ENCODE data around the gene STPG4.

The STPG4 gene

DNA sequence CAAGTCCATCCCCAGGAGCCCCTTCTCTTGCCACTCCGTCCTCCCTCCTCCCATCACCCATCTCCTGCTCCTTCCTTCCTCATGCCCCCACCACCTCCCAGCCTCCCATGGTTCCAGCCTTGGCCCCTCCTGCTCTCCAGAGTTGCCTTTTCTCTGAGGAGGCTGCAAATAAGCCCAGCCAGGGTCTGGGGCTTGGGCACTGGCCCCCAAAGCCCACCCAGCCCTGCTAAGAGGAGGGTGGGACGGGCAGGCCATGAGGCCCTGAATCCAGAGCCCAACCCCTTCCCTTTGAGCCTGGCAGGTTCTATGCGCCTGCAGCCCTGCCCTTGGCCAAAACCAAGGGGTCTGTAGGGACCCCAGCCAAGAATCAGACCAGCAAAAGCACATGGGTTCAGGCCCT, 71.6 kb downstream of the STPG4 start:
- Histone ChIP-seq H3K4me3 (ENCODE audit: low read depth, low read length) (no peak overlapping the region), H3K9me3 (ENCODE audit: control insufficient read depth, insufficient read depth, low read length) (no peaks in the 10 kb centered on the region), H3K27me3 (ENCODE audit: control insufficient read depth, insufficient read depth, low read length) (no peaks in the 10 kb centered on the region), H3K4me1 (ENCODE audit: control insufficient read depth, insufficient read depth, low read length) (peaks cover 3% of the 10 kb centered on the region), H3K36me3 (ENCODE audit: control insufficient read depth, insufficient read depth, low read length) (no peaks in the 10 kb centered on the region), H3K9ac (ENCODE audit: low read depth, low read length) (no peak overlapping the region)

- Histone ChIP-seq H3K4me1 (ENCODE audit: control insufficient read depth, insufficient read depth, low read length) (peaks cover 3% of the 10 kb centered on the region), H3K27me3 (ENCODE audit: control insufficient read depth, insufficient read depth, low read length) (no peaks in the 10 kb centered on the region), H3K9ac (ENCODE audit: low read depth, low read length) (no peak overlapping the region), H3K9me3 (ENCODE audit: control insufficient read depth, insufficient read depth, low read length) (no peaks in the 10 kb centered on the region), H3K4me3 (ENCODE audit: low read depth, low read length) (no peak overlapping the region), H3K36me3 (ENCODE audit: control insufficient read depth, insufficient read depth, low read length) (no peaks in the 10 kb centered on the region)
Observed at GRCh38 chr2:47083005-47083404, 72.1 kb downstream of the STPG4 start.

DNA sequence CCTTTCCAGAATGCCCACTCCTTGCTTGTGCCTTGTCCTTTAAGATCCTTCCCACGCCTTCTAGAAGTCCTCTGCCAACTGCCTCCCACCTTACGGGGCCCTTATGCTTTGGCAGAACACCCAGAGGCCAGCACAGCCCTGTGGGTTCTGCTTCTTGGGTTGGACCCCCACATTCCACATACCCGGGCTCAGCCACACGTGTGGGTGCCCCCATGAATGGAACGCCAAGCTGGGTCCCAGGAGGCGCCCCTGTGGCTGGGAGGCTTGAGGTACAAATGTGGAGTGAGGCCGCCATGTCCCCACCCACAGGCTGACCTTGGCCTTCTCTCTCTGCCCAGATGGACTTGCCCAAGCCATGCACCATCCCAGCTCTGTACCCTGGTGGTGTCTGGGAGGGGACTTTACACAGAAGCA, 74.2 kb downstream of the STPG4 start:
- no peaks in the 10 kb centered on the region for H3K9me3 ChIP-seq (ENCODE audit: control insufficient read depth, insufficient read depth, low read length)
- H3K4me1 ChIP-seq (ENCODE audit: control insufficient read depth, insufficient read depth, low read length) = peaks cover 14% of the 10 kb centered on the region
- no peak overlapping the region for H3K4me3 ChIP-seq (ENCODE audit: low read depth, low read length)
- no peak overlapping the region for H3K9ac ChIP-seq (ENCODE audit: low read depth, low read length)
- no peaks in the 10 kb centered on the region for H3K36me3 ChIP-seq (ENCODE audit: control insufficient read depth, insufficient read depth, low read length)
- H3K27me3 ChIP-seq (ENCODE audit: control insufficient read depth, insufficient read depth, low read length) = no peaks in the 10 kb centered on the region

DNA sequence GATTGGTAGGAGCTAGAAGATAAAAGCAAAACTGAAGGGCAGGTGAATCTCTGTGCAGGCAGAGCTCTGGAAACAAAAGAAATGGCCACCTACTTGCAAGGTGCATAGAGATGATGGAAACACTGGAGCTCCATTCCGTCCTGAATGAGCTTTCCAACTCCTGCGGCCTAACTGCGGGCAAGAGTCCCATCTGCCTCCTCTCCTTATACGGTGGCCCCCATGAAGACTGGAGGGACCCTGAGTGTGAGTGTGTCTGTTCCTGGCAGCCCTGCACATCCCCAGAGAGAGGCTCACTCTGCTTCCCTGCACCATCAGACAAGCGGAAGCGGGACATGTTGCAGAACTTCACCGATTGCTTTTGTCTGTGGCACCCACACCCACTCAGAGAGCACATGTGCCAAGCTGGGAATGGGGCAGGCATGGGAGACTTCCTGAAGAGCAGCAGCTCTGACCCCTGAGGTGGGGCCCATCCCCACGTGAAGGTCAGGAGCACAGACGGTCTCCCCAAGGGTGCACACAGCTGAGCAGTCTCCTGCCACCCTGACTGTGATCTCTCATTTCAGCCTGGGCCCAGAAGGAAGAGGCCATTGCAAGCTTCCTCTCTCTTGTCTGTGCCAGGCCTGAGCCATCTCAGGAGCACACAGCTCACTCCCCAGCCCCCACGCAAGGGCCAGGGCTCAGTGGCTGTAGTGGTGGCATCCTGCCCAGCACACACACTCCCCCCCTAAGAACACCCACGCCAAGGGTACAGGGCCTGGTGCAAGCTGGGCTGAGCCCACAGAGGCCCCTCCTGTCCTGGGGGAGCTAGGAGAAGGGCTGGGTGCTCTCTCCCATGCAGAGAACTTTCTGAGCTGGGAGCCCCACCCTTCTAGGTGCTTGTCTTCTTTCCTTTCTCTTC, 75.3 kb downstream of the STPG4 start:
- Histone ChIP-seq H3K4me3 (ENCODE audit: low read depth, low read length) (no peak overlapping the region), H3K9me3 (ENCODE audit: control insufficient read depth, insufficient read depth, low read length) (no peaks in the 10 kb centered on the region), H3K36me3 (ENCODE audit: control insufficient read depth, insufficient read depth, low read length) (no peaks in the 10 kb centered on the region), H3K9ac (ENCODE audit: low read depth, low read length) (no peak overlapping the region), H3K4me1 (ENCODE audit: control insufficient read depth, insufficient read depth, low read length) (peaks cover 14% of the 10 kb centered on the region), H3K27me3 (ENCODE audit: control insufficient read depth, insufficient read depth, low read length) (no peaks in the 10 kb centered on the region)

DNA sequence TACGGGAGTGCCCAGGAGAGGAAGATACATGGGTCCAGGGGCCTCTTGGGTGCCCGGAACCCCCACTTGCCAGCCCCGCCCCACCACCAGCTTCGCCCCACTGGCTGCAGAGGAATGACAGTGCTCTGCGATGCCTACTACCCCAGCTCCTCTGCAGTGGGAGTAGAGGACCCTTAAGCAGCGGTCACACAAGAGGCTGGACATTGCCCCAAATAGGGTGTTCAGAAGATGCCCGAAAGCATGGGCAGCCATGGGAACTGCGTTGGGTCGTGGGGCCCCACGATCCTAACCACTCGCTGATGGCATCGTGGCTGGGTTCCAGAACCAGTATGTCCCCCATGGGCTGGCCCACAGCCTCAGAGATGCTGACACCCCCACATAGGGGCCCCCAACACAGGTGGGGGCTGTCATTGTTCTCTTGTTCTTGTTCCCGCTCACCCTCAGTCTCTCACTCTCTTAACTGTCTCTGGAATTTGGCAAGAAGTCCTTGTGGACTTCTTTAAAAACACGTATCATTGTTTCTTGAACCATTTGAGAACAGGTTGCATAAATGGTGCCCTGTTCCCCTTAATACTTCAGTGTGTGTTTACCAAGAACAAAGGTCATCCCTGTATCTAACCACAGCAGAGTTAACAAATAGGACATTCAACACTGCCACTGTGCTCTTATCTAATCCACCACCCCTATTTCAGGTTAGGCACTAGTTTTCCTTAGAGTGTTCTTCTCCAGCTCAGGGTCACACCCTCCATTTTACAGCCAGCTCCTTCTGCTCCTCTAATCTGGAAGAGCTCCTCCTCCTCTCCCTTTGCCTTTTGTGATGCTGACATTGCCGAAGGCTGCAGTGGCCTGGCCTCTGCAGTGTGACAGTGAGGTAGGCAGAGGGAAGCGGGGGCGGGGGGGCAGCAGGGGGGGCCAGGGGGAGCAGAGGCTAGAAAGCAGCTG, 76.3 kb downstream of the STPG4 start:
- Histone ChIP-seq H3K27me3 (ENCODE audit: control insufficient read depth, insufficient read depth, low read length) (no peaks in the 10 kb centered on the region), H3K4me3 (ENCODE audit: low read depth, low read length) (no peak overlapping the region), H3K9ac (ENCODE audit: low read depth, low read length) (no peak overlapping the region), H3K36me3 (ENCODE audit: control insufficient read depth, insufficient read depth, low read length) (no peaks in the 10 kb centered on the region), H3K9me3 (ENCODE audit: control insufficient read depth, insufficient read depth, low read length) (no peaks in the 10 kb centered on the region), H3K4me1 (ENCODE audit: control insufficient read depth, insufficient read depth, low read length) (peaks cover 14% of the 10 kb centered on the region)

GRCh38 chr2:47077442-47078117, 77.5 kb downstream of the STPG4 start:
- H3K4me1 ChIP-seq (ENCODE audit: control insufficient read depth, insufficient read depth, low read length) = peaks cover 14% of the 10 kb centered on the region
- no peaks in the 10 kb centered on the region for H3K36me3 ChIP-seq (ENCODE audit: control insufficient read depth, insufficient read depth, low read length)
- no peaks in the 10 kb centered on the region for H3K9me3 ChIP-seq (ENCODE audit: control insufficient read depth, insufficient read depth, low read length)
- H3K9ac ChIP-seq (ENCODE audit: low read depth, low read length) = no peak overlapping the region
- H3K27me3 ChIP-seq (ENCODE audit: control insufficient read depth, insufficient read depth, low read length) = no peaks in the 10 kb centered on the region
- no peak overlapping the region for H3K4me3 ChIP-seq (ENCODE audit: low read depth, low read length)

DNA sequence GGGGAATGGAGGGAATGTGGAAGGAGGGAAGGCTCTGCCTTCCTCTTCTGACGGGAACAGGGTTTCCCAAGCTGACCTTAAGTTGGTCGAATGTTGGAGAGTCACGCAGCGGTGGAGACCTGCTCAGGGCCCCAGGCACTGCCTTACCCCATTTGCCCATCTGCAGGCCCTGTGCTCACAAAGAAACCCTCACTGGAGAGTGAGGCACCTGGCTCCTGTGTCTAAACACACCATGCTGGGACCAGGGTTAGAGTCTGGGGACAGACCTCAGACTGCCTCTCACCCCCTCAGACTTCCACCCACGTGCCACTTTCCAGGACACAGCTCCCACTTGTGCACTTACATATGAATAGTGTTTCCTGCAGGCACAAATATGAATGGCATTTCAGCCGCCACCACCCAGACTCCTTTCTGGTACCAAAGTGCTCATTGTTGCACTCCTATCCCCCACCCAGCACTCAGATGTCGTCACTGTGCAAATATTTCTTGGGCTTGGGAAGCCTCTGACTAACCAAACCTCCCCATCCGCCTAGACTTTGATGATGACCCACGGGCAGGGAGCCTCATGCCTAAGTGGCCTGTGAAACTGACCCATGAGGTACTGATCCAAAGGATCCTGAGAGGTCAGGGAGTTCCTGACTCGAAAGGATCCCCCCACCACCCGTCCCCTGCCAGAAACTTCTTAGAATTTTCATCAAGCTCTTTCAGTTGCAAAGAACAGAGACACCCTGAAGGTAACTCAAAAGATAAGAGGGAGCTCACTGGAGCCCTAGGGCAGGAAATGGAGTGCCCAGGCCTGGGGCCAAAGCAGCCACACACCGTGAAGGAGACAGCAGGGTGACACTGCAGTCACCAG, 78.3 kb downstream of the STPG4 start:
- no peak overlapping the region for H3K9ac ChIP-seq (ENCODE audit: low read depth, low read length)
- peaks cover 14% of the 10 kb centered on the region for H3K4me1 ChIP-seq (ENCODE audit: control insufficient read depth, insufficient read depth, low read length)
- no peaks in the 10 kb centered on the region for H3K27me3 ChIP-seq (ENCODE audit: control insufficient read depth, insufficient read depth, low read length)
- H3K36me3 ChIP-seq (ENCODE audit: control insufficient read depth, insufficient read depth, low read length) = no peaks in the 10 kb centered on the region
- H3K4me3 ChIP-seq (ENCODE audit: low read depth, low read length) = no peak overlapping the region
- no peaks in the 10 kb centered on the region for H3K9me3 ChIP-seq (ENCODE audit: control insufficient read depth, insufficient read depth, low read length)

DNA sequence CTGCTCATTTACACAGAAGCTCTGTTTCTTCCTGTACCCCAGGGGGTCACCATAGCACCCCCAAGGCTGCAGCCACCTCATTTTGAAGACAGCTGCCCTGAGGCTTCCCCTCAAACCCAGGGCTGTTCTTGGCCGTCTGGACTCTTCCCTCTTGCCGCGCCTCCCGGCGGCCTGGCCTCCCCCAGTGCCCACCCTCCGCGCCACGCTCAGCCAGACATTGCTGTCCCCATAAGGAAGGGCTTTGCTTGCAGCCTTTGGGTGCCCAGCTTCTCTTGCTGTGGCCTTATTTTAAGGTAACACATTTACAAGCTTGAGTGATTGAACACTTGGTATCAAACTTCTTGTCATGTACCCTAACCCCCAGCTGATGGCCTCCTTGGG, 79.0 kb downstream of the STPG4 start:
- Histone ChIP-seq H3K27me3 (ENCODE audit: control insufficient read depth, insufficient read depth, low read length) (no peaks in the 10 kb centered on the region), H3K4me3 (ENCODE audit: low read depth, low read length) (no peak overlapping the region), H3K4me1 (ENCODE audit: control insufficient read depth, insufficient read depth, low read length) (peaks cover 14% of the 10 kb centered on the region), H3K36me3 (ENCODE audit: control insufficient read depth, insufficient read depth, low read length) (no peaks in the 10 kb centered on the region), H3K9me3 (ENCODE audit: control insufficient read depth, insufficient read depth, low read length) (no peaks in the 10 kb centered on the region), H3K9ac (ENCODE audit: low read depth, low read length) (no peak overlapping the region)

- H3K27me3 ChIP-seq (ENCODE audit: control insufficient read depth, insufficient read depth, low read length) = no peaks in the 10 kb centered on the region
- H3K9me3 ChIP-seq (ENCODE audit: control insufficient read depth, insufficient read depth, low read length) = no peaks in the 10 kb centered on the region
- peaks cover 14% of the 10 kb centered on the region for H3K4me1 ChIP-seq (ENCODE audit: control insufficient read depth, insufficient read depth, low read length)
- no peak overlapping the region for H3K9ac ChIP-seq (ENCODE audit: low read depth, low read length)
- no peaks in the 10 kb centered on the region for H3K36me3 ChIP-seq (ENCODE audit: control insufficient read depth, insufficient read depth, low read length)
- no peak overlapping the region for H3K4me3 ChIP-seq (ENCODE audit: low read depth, low read length)
Observed at GRCh38 chr2:47075361-47076125, 79.6 kb downstream of the STPG4 start.

DNA sequence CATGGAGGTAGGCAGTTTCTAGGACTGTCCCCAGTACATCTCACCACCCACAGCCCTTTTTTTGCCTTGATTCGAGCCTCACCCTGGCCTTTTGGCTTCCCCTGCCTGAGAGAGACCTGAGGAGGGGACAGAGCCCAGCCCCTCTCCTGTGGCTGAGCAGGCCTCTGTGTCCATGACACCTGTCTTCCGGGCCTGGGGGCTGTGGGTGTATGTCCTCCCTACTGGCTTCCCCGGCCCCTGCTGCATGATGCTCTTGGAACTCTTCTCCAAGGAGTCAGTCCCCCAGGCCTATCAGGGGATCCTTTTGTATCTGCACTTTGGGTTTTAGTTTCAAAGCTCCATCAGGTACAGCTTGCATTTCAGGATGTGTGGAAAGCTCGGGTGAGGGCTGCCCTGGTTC, 80.4 kb downstream of the STPG4 start:
- H3K4me1 ChIP-seq (ENCODE audit: control insufficient read depth, insufficient read depth, low read length) = peaks cover 19% of the 10 kb centered on the region
- H3K9me3 ChIP-seq (ENCODE audit: control insufficient read depth, insufficient read depth, low read length) = no peaks in the 10 kb centered on the region
- no peak overlapping the region for H3K9ac ChIP-seq (ENCODE audit: low read depth, low read length)
- no peaks in the 10 kb centered on the region for H3K27me3 ChIP-seq (ENCODE audit: control insufficient read depth, insufficient read depth, low read length)
- no peaks in the 10 kb centered on the region for H3K36me3 ChIP-seq (ENCODE audit: control insufficient read depth, insufficient read depth, low read length)
- H3K4me3 ChIP-seq (ENCODE audit: low read depth, low read length) = no peak overlapping the region

All from iPS-15b (cell line).